Osteocyte (in vitro differentiated cells): ENCODE results near the gene POLR3H. TPM values are rescaled to one million over a fixed set of nuclear protein-coding genes. Genes with fewer than 3 reads are reported as not detected.
"Not testable (repeated sequence)": the region's sequence is repeated elsewhere in the genome, so short reads cannot be mapped to it uniquely, and the experiment has no call there.

Source experiments
- DNase-seq: peaks from one replicate; pipeline ENCODE4 v3.0.0; 2021; ENCODE audit warnings: mixed read lengths; ENCODE audit not compliant: unreplicated experiment; ENCODE audit errors: extremely low spot score
- H3K27ac Mint-ChIP-seq: one replicate; pipeline ENCODE4 v1.8.0; 2021; ENCODE audit warnings: mild to moderate bottlenecking, mixed read lengths; ENCODE audit not compliant: unreplicated experiment
- H3K27me3 Mint-ChIP-seq: one replicate; pipeline ENCODE4 v1.8.0; 2021; ENCODE audit warnings: mixed read lengths; ENCODE audit not compliant: unreplicated experiment
- H3K36me3 Mint-ChIP-seq: one replicate; pipeline ENCODE4 v1.8.0; 2021; ENCODE audit warnings: mixed read lengths; ENCODE audit not compliant: unreplicated experiment
- H3K4me1 Mint-ChIP-seq: one replicate; pipeline ENCODE4 v1.8.0; 2021; ENCODE audit warnings: mixed read lengths; ENCODE audit not compliant: unreplicated experiment
- H3K4me3 Mint-ChIP-seq: one replicate; pipeline ENCODE4 v1.8.0; 2021; ENCODE audit warnings: mild to moderate bottlenecking, moderate library complexity, mixed read lengths; ENCODE audit not compliant: unreplicated experiment
- H3K9me3 Mint-ChIP-seq: one replicate; pipeline ENCODE4 v1.8.0; 2021; ENCODE audit warnings: mixed read lengths; ENCODE audit not compliant: unreplicated experiment
- CTCF ChIP-seq: fragments of 200-600 bp; sonication (generic); IDR thresholded peaks from 2 replicates; pipeline ENCODE4 v1.5.0; 2021; ENCODE audit warnings: antibody characterized with exemption, mild to moderate bottlenecking, moderate library complexity
- long read RNA-seq: library from polyadenylated mRNA; unstranded; transcript quantifications from one replicate; pipeline ENCODE4 v2.0.0, GENCODE V29; 2021
- total RNA-seq: library from RNA; stranded (reverse); gene quantifications from 2 replicates; pipeline ENCODE4 v1.2.1, GENCODE V29; 2021

Gene POLR3H, protein sequence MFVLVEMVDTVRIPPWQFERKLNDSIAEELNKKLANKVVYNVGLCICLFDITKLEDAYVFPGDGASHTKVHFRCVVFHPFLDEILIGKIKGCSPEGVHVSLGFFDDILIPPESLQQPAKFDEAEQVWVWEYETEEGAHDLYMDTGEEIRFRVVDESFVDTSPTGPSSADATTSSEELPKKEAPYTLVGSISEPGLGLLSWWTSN
- 38.2 and 39.7 TPM in 2 replicates for total RNA-seq
- long read RNA-seq, full-length matches to known transcripts = 11 of 14 reads
- long read RNA-seq, partial matches to known transcripts = 0 of 14 reads
- long read RNA-seq, other reads (novel, unspliced or antisense) = 3 of 14 reads

DNA sequence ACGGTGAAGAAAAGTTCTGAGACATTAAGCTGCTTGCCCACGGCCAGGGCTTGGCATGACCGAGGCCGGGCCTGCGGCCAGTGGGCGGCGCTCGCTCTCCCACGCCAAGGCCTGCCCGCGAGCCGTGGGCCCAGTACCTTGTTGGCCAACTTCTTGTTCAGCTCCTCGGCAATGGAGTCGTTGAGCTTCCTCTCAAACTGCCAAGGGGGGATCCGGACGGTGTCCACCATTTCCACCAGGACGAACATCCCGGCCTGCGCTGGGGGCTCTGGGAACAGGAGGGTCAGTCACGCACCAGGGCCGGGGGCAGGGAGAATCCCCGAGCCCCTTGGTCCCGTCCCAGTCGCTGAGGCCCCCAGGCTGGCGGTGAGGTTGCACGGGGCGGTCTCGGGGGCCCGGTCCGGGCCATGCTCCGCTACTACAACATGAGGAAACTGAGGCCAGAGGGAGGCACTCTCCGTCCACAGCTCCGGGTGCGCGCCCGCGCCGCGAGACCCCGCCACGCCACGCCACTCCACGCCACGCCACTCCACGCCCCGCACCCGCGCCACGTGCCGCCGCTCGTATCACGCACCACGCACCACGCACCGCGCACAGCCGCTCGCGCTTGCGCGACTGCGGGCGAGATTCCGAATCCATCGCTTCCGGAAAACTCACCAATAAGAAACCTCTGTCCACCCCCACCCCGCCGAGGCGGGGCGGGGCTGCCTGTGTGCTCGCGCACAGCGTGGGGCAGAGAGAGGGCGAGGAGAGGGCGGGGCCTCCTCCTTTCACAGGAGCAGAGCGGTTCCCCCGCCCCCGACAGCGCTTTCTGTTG is at the start of gene POLR3H:
TSS of gene POLR3H (minus strand) at position 617 of the 817 bp plus-strand sequence. CDS start at position 248, 369 bp downstream.
- H3K36me3 Mint-ChIP-seq = peaks cover 3% of the 10 kb centered on the region
- TF ChIP-seq CTCF = peak; percentile 83
- H3K27ac Mint-ChIP-seq = peak within 1 kb of the TSS; percentile 88
- no peaks in the 10 kb centered on the region for H3K9me3 Mint-ChIP-seq
- H3K4me1 Mint-ChIP-seq = peaks cover 32% of the 10 kb centered on the region
- peak within 1 kb of the TSS; percentile 93 for H3K4me3 Mint-ChIP-seq
- H3K27me3 Mint-ChIP-seq = no peaks in the 10 kb centered on the region
- peak; percentile 99 for DNase-seq

- DNase-seq, H3K36me3 Mint-ChIP-seq, H3K4me3 Mint-ChIP-seq, H3K27me3 Mint-ChIP-seq, H3K27ac Mint-ChIP-seq, H3K9me3 Mint-ChIP-seq: not testable (repeated sequence)
- peaks cover 21% of the 10 kb centered on the region for H3K4me1 Mint-ChIP-seq
Observed at GRCh38 chr22:41593336-41593960, 49.2 kb upstream of the POLR3H start.

DNA sequence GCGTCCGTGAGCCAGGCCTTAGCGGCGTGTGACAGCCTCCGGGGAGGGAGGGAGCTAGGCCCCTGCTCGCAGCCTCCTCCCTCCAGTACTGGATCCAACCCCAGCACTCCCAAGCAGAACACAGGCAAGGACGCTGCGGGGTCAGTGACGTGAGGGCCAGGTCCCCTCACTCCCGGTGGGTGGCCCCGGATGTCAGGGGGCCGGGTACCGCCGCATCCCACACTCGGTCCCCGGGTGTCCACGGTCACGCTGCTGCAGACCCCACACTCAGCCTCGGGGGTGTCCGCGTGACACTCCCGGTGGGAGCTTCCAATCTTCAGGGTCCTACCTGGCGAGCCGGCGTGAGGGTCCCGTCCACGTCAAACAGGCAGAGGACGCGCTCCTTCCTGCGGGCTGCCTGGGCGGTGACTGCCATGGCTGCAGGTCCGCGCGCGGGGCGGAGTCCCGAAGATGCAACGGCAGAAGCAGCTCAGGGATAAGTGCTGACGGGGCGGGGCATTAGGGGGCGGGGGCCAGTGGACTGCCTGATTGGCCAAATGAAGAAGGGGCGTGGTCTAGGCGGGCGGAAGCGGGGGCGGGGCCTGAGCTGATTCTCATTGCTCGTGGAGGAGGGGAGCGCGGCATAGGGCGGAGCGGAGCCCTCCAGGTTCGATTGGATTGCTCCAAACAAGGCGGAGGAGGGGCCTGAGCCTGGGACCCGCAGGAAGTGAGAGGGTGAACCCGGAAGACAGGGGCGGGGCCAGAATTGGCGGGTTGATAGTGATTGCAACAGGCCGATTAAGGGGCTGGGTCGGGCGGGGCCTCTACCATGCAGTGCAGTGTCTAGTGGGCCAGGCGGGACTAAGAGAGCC is 45.3 kb upstream of the POLR3H start, which contains the start of gene PMM1:
TSS of gene PMM1 (minus strand) at position 450 of the 851 bp plus-strand sequence. CDS start at position 415, 35 bp downstream.
- H3K36me3 Mint-ChIP-seq = no peaks in the 10 kb centered on the region
- H3K27ac Mint-ChIP-seq = peak within 1 kb of the TSS; percentile 92
- peak; percentile 100 for DNase-seq
- no peak for TF ChIP-seq CTCF
- no peaks in the 10 kb centered on the region for H3K9me3 Mint-ChIP-seq
- H3K4me3 Mint-ChIP-seq = peak within 1 kb of the TSS; percentile 92
- H3K27me3 Mint-ChIP-seq = no peaks in the 10 kb centered on the region
- peaks cover 22% of the 10 kb centered on the region for H3K4me1 Mint-ChIP-seq

DNA sequence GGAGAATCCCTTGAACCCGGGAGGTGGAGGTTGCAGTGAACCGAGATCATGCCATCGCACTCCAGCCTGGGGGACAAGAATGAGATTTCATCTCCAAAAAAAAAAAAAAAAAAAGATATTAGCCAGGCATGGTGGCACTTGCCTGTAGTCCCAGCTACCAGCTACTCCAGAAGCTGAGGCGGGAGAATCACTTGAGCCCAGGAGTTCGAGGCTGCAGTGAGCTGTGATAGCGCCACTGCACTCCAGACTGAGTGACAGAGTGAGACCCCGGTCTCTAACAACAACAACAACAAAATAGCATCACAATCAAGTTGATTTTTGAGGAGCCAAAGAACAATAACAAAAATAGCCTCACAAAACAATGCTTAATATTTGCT is 43.1 kb upstream of the POLR3H start:
- peaks cover 5% of the 10 kb centered on the region for H3K36me3 Mint-ChIP-seq
- H3K4me3 Mint-ChIP-seq = no peak overlapping the region
- no peaks in the 10 kb centered on the region for H3K9me3 Mint-ChIP-seq
- no peak overlapping the region for H3K27ac Mint-ChIP-seq
- H3K27me3 Mint-ChIP-seq = no peaks in the 10 kb centered on the region
- no peak for DNase-seq
- no peak for TF ChIP-seq CTCF
- peaks cover 27% of the 10 kb centered on the region for H3K4me1 Mint-ChIP-seq

- no peaks in the 10 kb centered on the region for H3K27me3 Mint-ChIP-seq
- no peak for TF ChIP-seq CTCF
- no peaks in the 10 kb centered on the region for H3K9me3 Mint-ChIP-seq
- no peak overlapping the region for H3K27ac Mint-ChIP-seq
- H3K4me3 Mint-ChIP-seq = no peak overlapping the region
- DNase-seq = no peak
- H3K36me3 Mint-ChIP-seq = peaks cover 6% of the 10 kb centered on the region
- peaks cover 27% of the 10 kb centered on the region for H3K4me1 Mint-ChIP-seq
Observed at GRCh38 chr22:41585898-41586297, 41.6 kb upstream of the POLR3H start.
